A549 treated with Hydrocortisone at 1 μM for 4 hours (cell line): Measurements from ENCODE around the gene RACK1. TPM values are rescaled to one million over a fixed set of nuclear protein-coding genes. Genes with fewer than 3 reads are reported as not detected.

Source experiments
- total RNA-seq: library from RNA; stranded (reverse); fragments of 200-300 nt; extraction: Qiagen RNA extraction; gene quantifications from 5 replicates; pipeline ENCODE4 v1.2.3, GENCODE V29; 2022

Gene RACK1
- total RNA-seq: 3,240 to 4,070 TPM (median 3,311 TPM) in 5 replicates

DNA sequence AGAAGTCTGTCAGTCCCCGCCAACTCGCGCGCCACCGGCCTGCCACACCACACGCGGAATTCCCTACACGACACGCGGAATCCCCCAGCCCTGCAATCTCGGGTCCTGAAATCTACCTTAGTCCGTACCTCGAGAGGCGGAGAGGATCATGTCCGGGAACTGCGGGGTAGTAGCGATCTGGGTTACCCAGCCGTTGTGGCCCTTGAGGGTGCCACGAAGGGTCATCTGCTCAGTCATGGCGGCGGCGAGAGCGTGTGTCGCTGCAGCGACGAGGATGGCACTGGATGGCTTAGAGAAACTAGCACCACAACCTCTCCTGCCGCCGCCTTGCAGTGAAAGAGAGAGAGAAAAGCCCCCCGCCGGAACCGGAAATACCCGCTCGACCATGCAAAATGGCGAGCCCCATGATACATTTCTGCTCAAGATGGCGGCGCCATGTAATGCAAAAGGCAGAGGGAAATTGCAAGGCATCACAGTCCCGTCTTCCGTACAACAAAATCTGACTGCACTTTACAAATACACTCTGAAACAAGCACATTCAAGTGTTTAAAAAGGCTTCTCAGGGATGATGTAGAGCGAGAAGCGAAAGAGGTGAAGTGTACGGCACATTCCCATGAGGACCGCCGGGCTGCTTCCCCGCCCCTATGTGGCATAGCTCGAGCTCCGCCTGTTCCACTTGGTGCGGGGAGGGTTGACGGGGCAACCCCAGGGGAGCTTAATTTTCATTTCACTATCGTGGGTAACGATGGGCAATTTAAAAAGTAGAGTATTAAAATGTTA is at the start of gene RACK1:
TSS of gene RACK1 (minus strand) at position 343 of the 780 bp plus-strand sequence. CDS start at position 237, 106 bp downstream.

DNA sequence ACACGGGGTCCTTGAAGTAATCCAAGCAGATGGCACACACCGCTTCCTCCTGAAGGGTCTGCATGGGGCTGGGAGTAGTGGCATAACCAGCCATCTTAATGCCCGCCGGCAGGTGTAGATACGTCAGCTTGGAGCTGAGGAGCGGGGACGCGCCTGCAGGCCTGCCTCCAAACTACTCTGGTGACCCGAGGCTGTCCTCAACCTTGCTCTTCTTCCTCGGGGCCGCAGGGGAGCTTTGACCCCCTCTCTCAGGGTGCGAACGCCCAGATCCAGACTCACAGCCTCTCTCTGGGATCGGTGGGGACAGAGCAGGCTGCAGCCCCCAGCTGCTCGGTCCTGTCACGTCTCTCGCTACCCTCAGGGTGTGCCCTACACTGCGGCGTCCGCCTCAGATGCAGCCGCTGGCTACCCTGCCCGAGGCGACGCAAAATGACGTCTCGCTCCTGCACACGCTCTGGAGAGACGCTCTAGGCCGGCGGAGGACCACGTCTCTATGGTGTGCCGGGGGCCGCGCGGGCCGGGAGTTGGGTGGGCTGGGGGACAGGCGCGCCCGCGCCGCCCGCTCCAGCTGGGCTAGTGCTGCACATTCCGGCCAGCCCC is 17.1 kb upstream of the RACK1 start, which contains the start of gene TRIM52:
TSS of gene TRIM52 (minus strand) at position 424 of the 600 bp plus-strand sequence. CDS start at position 94, 330 bp downstream.

DNA sequence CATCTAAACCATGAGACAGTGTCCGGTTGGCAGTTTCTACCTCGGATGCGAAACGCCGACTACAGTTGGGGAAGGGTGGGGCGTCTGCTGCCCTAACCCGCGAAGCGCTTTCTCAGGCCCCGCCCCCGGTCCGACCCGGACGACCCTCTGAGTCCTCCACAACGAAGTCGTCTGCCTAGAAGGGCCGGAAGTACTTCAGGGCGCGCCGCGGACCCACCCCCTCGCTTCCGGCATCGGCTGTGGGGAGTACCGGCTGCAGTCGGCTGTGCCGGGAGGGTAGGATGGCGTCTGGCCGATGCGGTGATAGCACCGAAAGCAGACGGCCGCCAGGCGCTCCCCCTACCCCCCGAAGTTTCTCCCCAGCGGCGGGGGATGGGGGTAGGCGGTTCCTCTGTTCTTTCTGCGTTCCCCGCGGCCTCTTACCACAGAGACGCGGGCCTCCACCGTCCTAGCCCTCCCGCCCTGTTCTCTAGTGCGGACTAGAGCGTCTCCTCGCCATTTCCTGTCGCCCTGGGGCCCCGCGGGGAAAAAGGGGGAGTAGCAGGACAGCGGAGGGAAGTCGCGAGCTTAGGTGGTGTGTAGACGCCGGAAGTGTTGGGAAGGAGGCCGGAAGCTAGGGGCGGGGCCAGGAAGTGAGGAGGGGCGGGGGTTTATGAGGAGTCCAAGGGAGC is 20.5 kb downstream of the RACK1 start, which contains the start of gene TRIM41:
TSS of gene TRIM41 (plus strand) at position 224 of the 671 bp plus-strand sequence. CDS start 719 bp downstream, outside the sequence.

DNA sequence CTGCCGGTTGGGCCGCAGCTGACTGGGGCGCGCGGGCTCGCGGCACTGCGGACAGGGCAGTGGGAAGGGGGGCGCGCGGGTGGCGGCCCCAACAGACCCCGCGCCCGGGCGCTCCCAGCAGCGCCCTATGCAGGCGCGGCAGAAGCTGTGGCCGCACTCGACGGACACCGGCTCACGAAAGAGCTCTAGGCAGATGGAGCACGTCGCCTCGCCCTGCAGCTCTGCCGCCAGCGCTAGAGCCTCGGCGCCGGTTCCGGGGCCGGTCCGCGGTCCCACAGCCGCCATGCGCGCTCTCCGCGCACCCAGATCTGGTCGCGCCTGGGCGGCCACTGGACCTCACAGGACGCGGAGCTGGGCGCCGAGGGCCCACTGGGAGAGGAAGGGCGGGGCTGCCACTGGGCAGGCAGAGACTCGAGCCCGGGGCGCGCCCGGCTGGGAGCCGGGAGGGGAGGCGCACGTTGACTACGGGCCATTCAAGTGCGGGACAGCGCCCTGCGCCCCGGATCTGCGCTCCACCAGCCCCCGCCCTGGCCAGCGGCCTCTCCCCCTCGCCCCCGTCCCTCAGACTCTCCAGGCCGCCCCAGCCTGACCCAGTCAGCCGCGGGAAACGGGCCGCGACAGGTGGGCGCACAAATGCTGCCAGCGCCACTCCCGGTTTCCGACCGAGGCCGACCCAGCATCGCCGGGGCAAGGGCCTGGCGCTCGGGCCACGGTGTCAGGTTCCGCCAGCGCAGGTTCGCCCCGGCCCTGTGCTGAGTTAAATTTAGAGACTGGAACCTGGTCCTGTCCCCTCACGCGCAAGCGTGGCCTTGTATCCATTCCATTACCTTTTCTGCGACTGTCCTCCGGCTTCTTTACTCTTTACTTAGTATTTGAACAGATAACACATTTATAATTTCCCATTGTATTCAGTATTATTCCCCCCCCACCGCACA is 38.6 kb downstream of the RACK1 start, which contains the start of gene TRIM7:
TSS of gene TRIM7 (minus strand) at position 371 of the 935 bp plus-strand sequence. CDS start at position 285, 86 bp downstream.

Other genes starting within 250 kb of the RACK1 start
- gene BTNL9, start 203.6 kb downstream of the RACK1 start, total RNA-seq: 0.74 to 1.1 TPM (median 0.77 TPM) in 5 replicates
- not detected in 5 replicates for gene OR2V1, start 112.7 kb downstream of the RACK1 start, total RNA-seq
- not detected in 5 replicates for gene OR2V2, start 96.3 kb downstream of the RACK1 start, total RNA-seq
- 29.9 to 42.8 TPM (median 40.5 TPM) in 5 replicates for gene TRIM7, start 38.7 kb downstream of the RACK1 start, total RNA-seq
- gene TRIM41, start 20.6 kb downstream of the RACK1 start, total RNA-seq: 25.6 to 28.8 TPM (median 26.8 TPM) in 5 replicates
- 5.4 to 7.6 TPM (median 6.5 TPM) in 5 replicates for gene TRIM52, start 17.2 kb upstream of the RACK1 start, total RNA-seq
- not detected in 5 replicates for gene OR4F3, start 123.4 kb upstream of the RACK1 start, total RNA-seq